Activated effector memory CD4-positive, alpha-beta T cell treated with anti-CD3 and anti-CD28 coated beads, Interleukin-2, amount 50 U/mL, for 16 hours (primary cell): Measurements from ENCODE around the gene WDFY3.
"Not testable (repeated sequence)": the region's sequence is repeated elsewhere in the genome, so short reads cannot be mapped to it uniquely, and the experiment has no call there.

Source experiments
- DNase-seq: peaks from one replicate; pipeline ENCODE4 v3.0.0-alpha.2; 2020

The WDFY3 gene

GRCh38 chr4:84852081-84852480, 114.4 kb downstream of the WDFY3 start:
- no peak for DNase-seq

GRCh38 chr4:84849051-84849640, 117.3 kb downstream of the WDFY3 start:
- no peak for DNase-seq

DNA sequence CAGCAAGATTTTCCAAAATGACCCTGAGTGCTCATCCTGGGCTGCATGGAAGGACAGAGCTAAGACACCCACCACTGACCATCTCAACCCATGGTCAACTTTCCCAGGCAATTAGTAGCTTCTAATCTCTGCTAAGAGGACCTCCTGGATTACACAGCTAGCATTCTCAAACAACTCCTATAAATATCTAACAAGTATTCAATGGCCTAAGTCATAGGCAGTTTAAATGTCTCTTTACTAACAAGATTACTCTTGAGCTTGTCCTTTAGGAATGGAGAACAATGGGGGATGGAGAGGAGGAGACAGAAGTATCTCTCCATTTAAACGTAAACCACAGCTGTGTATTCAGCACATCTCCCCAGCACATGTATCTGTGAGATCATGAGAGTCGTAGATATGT, 118.1 kb downstream of the WDFY3 start:
- DNase-seq = no peak

DNA sequence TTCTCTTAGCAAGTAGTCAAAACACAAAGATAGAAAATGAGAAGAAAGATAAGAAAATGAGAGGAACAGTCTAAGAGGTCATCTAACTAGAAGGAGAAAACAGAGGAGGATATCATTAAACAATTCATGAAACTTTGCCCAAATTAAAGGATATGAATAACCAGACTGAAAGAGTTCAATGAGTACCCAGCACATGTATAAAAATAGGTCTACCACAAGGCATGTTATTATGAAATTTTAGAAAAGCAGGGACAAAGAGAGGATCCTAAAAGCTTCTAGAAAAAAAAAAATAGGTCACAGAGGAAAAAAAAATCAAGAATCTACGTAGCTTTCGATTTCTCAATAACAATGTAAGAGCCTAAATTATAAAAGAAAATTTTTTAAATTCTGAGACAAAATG, 118.5 kb downstream of the WDFY3 start:
- no peak for DNase-seq

DNA sequence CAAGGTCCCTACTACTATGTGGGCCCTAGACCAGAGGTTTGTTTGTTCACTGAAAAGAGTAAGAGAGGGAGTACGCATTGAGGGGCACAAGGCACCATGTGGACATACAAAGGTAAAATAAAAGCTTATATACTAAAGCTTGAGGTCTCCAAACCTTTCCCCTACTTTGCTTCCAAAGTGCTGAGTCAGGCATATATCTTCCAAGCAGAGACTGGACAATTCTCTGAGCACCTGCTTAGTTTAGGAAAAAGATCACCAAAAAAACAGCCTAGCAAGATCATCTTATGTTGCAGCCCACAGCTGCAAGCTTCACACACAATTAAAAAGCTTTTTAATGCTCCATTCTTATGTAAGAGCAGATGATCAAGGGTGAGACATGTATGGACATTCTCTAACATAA, 119.5 kb downstream of the WDFY3 start:
- DNase-seq = no peak

GRCh38 chr4:84841435-84841834, 125.1 kb downstream of the WDFY3 start:
- DNase-seq = no peak

DNA sequence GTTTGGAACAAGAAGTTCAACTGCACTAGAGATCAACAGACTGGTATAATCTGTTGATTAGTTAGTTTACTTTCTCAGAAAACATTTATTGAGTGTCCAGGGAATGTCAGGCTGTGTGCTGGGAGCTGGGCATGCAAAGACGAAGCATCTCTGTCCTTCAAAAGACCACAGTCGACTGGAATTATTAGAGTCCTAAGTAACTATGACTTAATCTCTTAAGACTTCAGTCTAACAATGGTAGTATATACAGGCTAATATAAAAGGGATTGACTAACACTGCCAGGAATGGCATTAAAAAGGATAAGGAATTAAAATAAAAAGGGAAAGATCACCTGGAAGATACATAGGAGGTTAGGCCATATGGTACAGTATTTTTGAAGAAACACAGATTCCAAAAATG, 128.7 kb downstream of the WDFY3 start:
- DNase-seq = no peak

GRCh38 chr4:84829633-84830032, 136.9 kb downstream of the WDFY3 start:
- not testable (repeated sequence) for DNase-seq

DNA sequence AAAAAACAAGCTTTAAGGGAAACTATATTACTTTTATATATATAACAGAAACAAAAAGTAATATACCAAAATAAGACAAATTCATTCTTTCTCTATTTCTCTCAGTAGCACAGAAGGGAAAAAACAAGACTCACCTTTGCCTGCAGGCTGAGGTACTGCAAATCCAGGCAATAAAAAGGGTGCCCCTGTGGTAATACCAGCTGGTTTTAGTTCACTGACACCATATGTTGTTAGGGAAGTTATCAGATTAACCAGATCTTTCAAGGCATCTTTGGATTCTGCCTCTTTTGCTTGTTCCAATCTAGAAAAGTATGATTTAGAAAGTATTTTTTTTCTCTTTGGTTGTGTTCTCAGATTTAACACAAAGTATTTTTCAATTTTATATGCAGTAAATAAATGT, 139.8 kb downstream of the WDFY3 start:
- no peak for DNase-seq

DNA sequence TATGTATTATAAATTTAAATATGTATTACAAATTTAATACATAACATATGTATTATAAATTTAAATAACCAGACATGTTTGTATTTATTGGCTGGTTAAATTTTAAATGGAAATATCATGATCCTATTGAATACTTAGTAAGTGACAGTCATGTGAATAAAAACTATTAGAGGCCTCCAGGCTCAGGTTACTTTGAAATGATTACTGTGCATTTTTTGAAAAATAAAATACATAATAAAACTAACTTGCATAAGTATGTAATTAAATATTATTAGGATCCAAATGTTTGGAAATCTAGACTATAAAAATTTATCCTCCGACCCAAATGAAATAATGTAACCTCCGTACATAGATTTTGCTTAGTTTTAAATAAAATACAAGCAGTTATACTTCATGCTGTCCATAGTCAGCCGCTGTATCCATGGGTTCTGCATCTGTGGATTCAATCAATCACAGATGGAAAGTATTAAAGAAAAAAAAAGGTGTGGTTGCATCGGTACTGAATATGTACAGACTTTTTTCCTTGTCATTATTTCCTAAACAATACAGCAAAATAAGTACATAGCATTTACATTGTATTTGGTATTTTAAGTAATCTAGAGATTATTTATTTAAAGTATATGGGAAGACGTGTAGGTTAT, 140.7 kb downstream of the WDFY3 start:
- DNase-seq = no peak

GRCh38 chr4:84821064-84821463, 145.4 kb downstream of the WDFY3 start:
- no peak for DNase-seq

DNA sequence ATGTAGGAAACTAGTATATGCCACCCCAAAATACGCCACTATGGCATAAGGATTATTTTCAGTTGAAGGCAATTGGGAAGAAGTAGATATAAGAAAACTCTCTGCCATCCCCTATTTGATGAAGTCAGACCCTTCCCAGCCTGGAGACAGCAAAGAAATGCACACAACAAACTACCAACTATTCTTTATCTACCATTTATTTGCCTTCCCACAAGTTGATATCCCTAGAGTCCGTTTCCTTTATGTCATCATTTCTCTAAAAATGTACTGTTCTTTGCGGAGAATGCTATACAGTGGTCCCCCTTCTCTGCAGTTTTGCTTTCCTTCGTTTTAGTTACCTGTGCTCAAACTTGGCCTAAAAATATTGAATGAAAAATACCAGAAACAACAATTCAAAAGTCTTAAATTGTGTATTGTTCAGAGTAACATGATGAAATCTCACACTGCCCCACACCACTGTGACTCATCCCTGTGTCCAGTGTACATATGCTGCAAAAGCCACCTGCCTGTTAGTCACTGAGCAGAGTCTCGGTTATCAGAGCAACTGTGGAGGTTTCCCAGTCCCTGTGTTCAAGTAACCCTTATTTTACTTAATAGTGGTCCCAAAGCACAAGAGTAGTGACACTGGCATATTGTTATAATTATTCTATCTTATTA, 152.3 kb downstream of the WDFY3 start:
- DNase-seq = no peak

- no peak for DNase-seq
Measured at GRCh38 chr4:84809946-84810345, 156.5 kb downstream of the WDFY3 start.

DNA sequence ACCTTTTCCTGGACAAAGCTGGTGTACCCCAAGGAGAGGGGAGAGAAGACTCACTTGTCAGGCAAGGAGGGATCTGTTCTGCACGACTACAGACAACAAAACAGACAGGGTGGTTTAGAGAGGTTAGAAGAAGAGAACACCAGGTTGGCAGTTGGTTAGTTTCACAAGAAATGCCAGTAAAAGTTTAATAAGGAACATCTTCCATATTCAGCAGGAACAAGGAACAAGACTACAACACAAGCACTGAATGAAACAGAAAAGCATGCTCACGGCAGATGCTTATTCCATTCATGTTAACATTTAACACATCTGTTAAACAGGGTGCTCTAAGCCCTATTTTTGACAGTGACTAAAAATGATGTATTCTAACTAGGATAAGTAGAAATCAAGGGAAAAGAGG, 158.2 kb downstream of the WDFY3 start:
- no peak for DNase-seq

DNA sequence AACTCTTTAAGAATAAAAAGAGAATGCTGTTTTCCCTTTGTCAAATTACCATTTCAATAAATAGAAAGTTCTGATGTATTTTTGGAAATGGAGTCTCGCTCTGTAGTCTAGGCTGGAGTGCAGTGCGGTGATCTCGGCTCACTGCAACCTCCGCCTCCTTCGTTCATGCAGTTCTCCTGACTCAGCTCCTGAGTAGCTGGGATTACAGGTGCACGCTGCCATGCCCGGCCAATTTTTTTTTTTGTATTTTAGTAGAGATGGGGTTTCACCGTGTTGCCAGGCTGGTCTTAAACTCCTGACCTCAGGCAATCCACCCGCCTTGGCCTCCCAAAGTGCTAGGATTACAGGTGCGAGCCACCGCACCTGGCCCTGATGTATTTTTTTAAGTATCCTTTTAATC, 159.9 kb downstream of the WDFY3 start:
- not testable (repeated sequence) for DNase-seq

DNA sequence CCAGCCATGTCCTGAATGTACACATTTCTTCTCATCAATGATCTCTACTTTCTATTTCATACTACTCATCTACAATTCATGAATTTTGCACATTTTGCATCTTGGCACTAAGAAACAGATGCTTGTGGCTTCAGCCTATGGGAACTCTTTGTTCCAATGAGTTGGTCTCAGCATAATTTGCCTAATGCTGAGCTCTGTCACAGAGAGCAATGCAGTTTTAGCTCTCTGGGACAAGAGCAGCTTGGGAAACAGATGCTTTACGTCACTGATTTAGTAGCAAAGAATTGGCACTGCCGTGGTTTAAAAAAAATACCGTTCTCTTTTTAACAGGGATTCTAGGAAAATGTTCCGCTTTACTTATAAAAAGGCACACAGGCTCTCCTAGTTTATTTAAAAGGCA, 162.4 kb downstream of the WDFY3 start:
- DNase-seq = no peak

GRCh38 chr4:84803720-84804119, 162.8 kb downstream of the WDFY3 start:
- DNase-seq = no peak

DNA sequence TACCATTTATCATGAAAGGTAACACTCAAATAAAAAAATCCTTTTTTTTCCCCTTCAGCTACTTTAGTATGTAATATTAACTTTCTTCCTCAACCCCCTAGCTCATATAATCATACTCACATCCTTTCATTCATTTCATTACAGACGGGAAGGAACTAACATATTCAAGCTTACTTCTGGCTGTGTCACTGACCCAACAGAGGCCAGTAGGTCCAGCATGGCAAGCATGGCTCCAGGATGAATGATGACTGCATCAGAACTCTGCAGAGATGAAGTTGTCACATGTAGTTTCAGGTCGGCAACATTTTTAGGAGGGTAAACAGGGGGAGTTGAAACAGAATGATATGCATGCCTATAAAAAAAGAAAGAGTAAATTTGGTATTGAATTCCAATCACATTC, 163.4 kb downstream of the WDFY3 start:
- no peak for DNase-seq

- no peak for DNase-seq
Measured at GRCh38 chr4:84800256-84800655, 166.2 kb downstream of the WDFY3 start.

DNA sequence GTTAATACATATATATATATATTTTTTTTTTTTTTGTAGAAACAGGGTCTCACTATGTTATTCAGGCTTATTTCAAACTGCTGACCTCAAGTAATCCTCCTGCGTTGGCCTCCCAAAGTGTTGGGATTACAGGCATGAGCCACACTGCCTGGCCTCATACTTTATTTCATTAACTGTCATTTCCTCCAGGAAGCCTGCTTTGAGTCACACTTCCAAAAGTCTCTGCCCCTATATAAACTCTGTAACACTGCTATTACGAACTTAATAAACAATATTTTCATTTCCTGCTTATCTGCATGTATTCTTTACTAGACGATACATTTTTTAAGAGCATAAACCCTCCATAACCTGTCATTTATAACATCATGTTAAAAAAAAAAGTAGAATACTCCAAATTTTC, 167.2 kb downstream of the WDFY3 start:
- DNase-seq = no peak

GRCh38 chr4:84796394-84796793, 170.1 kb downstream of the WDFY3 start:
- DNase-seq = no peak

DNA sequence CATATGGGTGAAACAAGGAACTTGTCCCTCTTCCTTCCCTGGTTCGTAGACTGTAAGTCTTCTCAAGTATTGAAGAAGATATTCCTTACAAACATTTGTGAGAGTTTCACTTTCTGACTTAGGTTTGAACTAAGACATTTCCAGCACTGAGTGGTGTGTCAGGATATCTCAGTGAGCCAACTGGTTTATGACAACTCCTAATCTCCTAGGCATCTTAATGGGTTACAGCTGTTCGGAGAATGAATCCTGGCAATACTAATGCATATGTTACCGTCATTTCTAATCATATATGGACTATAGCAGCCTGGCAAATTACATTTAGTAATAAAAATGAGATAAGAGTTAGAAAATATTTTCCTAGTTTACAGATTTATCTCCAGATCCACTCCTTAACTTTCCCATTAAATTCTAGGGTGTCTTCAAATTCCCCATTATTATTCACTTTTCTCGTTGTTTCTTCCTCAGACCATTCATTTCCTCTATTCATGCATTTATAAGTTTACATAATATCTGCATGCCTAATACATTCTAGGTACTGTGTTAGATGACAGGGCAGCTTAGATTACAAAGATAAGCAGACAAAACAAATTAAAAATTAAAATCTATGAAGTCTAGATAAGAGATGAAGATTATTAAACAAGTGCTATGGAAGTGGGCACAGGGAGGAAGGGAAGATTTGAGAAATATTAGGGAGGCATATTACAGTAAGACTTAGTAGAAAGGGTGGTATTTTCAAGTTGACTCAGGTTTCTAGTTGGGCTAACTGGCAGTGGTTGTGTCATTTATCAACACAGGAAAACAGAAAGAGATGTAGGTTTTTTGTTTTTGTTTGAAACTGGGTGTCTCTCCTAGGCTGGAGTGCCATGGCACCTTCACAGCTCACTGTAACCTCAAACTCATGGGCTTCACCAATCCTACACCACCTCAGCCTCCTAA, 173.9 kb downstream of the WDFY3 start:
- no peak for DNase-seq

DNA sequence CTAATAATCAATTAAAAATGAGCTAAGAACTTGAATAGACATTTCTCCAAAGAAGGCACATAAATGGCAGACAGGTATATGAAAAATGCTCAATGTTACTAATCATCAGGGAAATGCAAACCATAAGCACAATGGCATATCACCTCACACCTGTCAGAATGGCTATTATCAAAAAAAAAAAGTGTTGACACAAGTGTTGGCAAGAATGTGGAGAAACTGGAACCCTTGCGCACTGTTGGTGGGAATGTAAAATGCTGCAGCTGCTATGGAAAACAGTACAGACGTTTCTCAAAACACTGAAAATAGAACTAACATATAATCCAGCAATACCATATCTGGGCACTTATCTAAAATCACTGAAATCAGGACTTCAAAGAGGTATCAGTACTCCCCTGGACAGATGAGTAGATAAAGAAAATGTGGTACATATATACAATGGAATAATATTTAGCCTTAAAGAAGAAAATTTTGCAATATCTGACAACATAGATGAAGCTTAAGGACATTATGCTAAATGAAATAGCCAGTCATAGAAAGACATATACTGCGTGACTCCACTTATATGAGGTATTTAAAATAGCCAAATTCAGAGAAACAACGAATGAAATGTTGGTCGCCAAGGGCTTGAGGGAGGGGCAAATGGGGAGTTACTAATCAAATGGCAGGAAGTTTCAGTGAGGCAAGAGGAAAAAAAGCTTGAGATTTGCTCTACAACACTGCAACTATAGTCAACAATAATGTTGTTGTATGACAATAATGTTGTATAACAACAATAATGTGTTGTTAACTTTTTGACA, 175.5 kb downstream of the WDFY3 start:
- no peak for DNase-seq
